Endothelial cell of umbilical vein (primary cell): ENCODE measurements around the gene HSFX2. TPM values are rescaled to one million over a fixed set of nuclear protein-coding genes. Genes with fewer than 3 reads are reported as not detected.

ENCODE experiments used
- BruUV-seq: library from RNA; stranded (reverse); fragments of 400-500 nt; replicated peaks from 2 replicates; lab custom pipeline; 2021; lab: Mats Ljungman, UMichigan
- CTCF ChIA-PET: fragments of 300-600, 350-600 bp; sonication (Branson Sonifier 250); formaldehyde crosslinking; loops from one replicate; lab custom pipeline; 2021; ENCODE audit warnings: antibody characterized with exemption, inconsistent platforms; lab: Charles Lee
- POLR2A ChIA-PET: fragments of 300-600, 350-600 bp; sonication (Branson Sonifier 250); formaldehyde crosslinking; loops from one replicate; lab custom pipeline; 2021; ENCODE audit warnings: antibody characterized with exemption, inconsistent platforms; lab: Charles Lee
- DNase-seq: peaks from one replicate; pipeline ENCODE4 v3.0.0-alpha.2; 2011; ENCODE audit warnings: low read depth, low spot score
- FAIRE-seq: peaks from 2 replicates; lab custom pipeline; 2011; peaks lifted over from hg19 to GRCh38; lab: Jason Lieb, UNC
- H2AFZ ChIP-seq: 2 replicates; pipeline ENCODE4 v1.6.0; 2012; ENCODE audit warnings: low read depth, low read length, control low read depth, inconsistent platforms
- H3K27ac ChIP-seq: 2 replicates; pipeline ENCODE4 v1.5.1; 2011; ENCODE audit warnings: low read depth, mild to moderate bottlenecking, control low read depth, low read length, moderate library complexity; ENCODE audit not compliant: insufficient read depth
- H3K27me3 ChIP-seq, 2 experiments: 2 replicates each; pipeline versions ENCODE4 v1.6.0 to v1.6.1; 2011; ENCODE audit warnings: low read length in 2 of 2, mixed read lengths in 1 of 2; ENCODE audit not compliant: control insufficient read depth in 2 of 2, insufficient read depth in 2 of 2
- H3K36me3 ChIP-seq, 2 experiments: 2 replicates in 1 of 2; 3 replicates in 1 of 2; pipeline ENCODE4 v1.5.1; 2011; ENCODE audit warnings: low read length in 2 of 2, mild to moderate bottlenecking in 1 of 2, moderate library complexity in 1 of 2; ENCODE audit not compliant: control insufficient read depth in 2 of 2, insufficient read depth in 2 of 2; ENCODE audit errors: extremely low read depth in 1 of 2
- H3K4me1 ChIP-seq: 3 replicates; pipeline ENCODE4 v1.5.1; 2011; ENCODE audit warnings: mild to moderate bottlenecking, low read length; ENCODE audit not compliant: control insufficient read depth, insufficient read depth; ENCODE audit errors: extremely low read depth
- H3K4me2 ChIP-seq: 2 replicates; pipeline ENCODE4 v1.6.1; 2011; ENCODE audit warnings: low read length, control low read depth, mixed read lengths; ENCODE audit not compliant: insufficient read depth
- H3K4me3 ChIP-seq, 3 experiments: fragments of 200-600 bp in 1 of 3; sonication (generic), shearing (Covaris generic) in 1 of 3; replicated peaks in 1 of 3; 2 replicates each; pipeline ENCODE4 v1.5.1; 2011 to 2016; ENCODE audit warnings: control low read depth in 3 of 3, low read length in 3 of 3, mild to moderate bottlenecking in 2 of 3, inconsistent platforms in 1 of 3, low read depth in 1 of 3, moderate library complexity in 1 of 3; ENCODE audit not compliant: insufficient read depth in 1 of 3
- H3K79me2 ChIP-seq: 2 replicates; pipeline ENCODE4 v1.6.0; 2012; ENCODE audit warnings: low read length, inconsistent platforms; ENCODE audit not compliant: control insufficient read depth, insufficient read depth
- H3K9ac ChIP-seq: replicated peaks from 2 replicates; pipeline ENCODE3; 2011; ENCODE audit warnings: low read length, control low read depth; ENCODE audit not compliant: insufficient read depth; ENCODE audit errors: extremely low read depth
- H3K9me1 ChIP-seq: replicated peaks from 3 replicates; pipeline ENCODE4 v1.6.0; 2011; ENCODE audit warnings: mild to moderate bottlenecking, low read length; ENCODE audit not compliant: control insufficient read depth, insufficient read depth; ENCODE audit errors: extremely low read depth
- H3K9me3 ChIP-seq: replicated peaks from 2 replicates; pipeline ENCODE4 v1.5.1; 2012; ENCODE audit warnings: low read length, inconsistent platforms; ENCODE audit not compliant: control insufficient read depth, insufficient read depth
- H4K20me1 ChIP-seq: replicated peaks from 2 replicates; pipeline ENCODE3; 2011; ENCODE audit warnings: mild to moderate bottlenecking, low read length; ENCODE audit not compliant: control insufficient read depth, insufficient read depth; ENCODE audit errors: extremely low read depth
- CTCF ChIP-seq, 2 donors: IDR thresholded peaks; 1 replicate in 1 of 2; 2 replicates in 1 of 2; pipeline ENCODE4 v1.5.1; 2011; ENCODE audit warnings: low read length in 2 of 2, mild to moderate bottlenecking in 2 of 2, moderate library complexity in 2 of 2, control low read depth in 1 of 2, inconsistent platforms in 1 of 2, low read depth in 1 of 2; ENCODE audit not compliant: insufficient read depth in 1 of 2; ENCODE audit errors: extremely low read depth in 1 of 2
- EZH2 ChIP-seq: IDR thresholded peaks from 2 replicates; pipeline ENCODE4 v1.6.1; 2012; ENCODE audit warnings: borderline replicate concordance, low read depth, mild to moderate bottlenecking, moderate library complexity, low read length, inconsistent platforms; ENCODE audit not compliant: severe bottlenecking
- FOS ChIP-seq: IDR thresholded peaks from 2 replicates; pipeline ENCODE4 v1.6.1; 2011; ENCODE audit warnings: mild to moderate bottlenecking, low read length, moderate library complexity, borderline replicate concordance; ENCODE audit not compliant: insufficient read depth
- JUN ChIP-seq: IDR thresholded peaks from 2 replicates; pipeline ENCODE4 v1.6.1; 2011; ENCODE audit warnings: borderline replicate concordance, low read depth; ENCODE audit not compliant: insufficient read length, insufficient read depth
- MAX ChIP-seq: IDR thresholded peaks from 2 replicates; pipeline ENCODE4 v1.6.1; 2011; ENCODE audit not compliant: insufficient read depth, insufficient read length
- MYC ChIP-seq: IDR thresholded peaks from one replicate; pipeline ENCODE4 v1.6.1; 2011; ENCODE audit warnings: mild to moderate bottlenecking, low read depth, low read length
- POLR2A ChIP-seq: IDR thresholded peaks from 2 replicates; pipeline ENCODE4 v1.6.1; 2012; ENCODE audit warnings: low read depth, mild to moderate bottlenecking, control low read depth, low read length
- POLR2AphosphoS5 ChIP-seq: IDR thresholded peaks from 2 replicates; pipeline ENCODE4 v1.6.1; 2012; ENCODE audit warnings: low read depth, mild to moderate bottlenecking, control low read depth, low read length, moderate library complexity; ENCODE audit not compliant: insufficient read depth
- dilution Hi-C: fragments of 300-500 bp; cut with MboI; formaldehyde crosslinking; loops from one replicate; pipeline ENCODE4 v1.15.0; 2019; ENCODE audit warnings: low sequenced_read_pairs; ENCODE audit not compliant: extremely low pct_ligation_motif_present
- intact Hi-C: fragments of 100-400 bp; cut with micrococcal nuclease; formaldehyde crosslinking; loops from one replicate; pipeline ENCODE4 v1.10.0; 2022
- polyA plus RNA-seq, 4 experiments: library from polyadenylated mRNA; depleted of rRNA in 3 of 4; stranded (reverse) in 3 of 4; unstranded in 1 of 4; fragments of >200 nt; gene quantifications; 2 replicates each; pipeline versions ENCODE4 v1.2.1 to v1.2.3, GENCODE V29; 2011 to 2012; ENCODE audit warnings: missing spikeins in 1 of 4
- total RNA-seq: library from RNA; stranded (reverse); gene quantifications from 2 replicates; pipeline ENCODE4 v1.2.3, GENCODE V29; 2021

Gene HSFX2
- total and polyA plus RNA-seq, 2 donors (not counting 3 experiments of a cell fraction or from before 2014, with no cell fraction given) = 0.11 TPM; not detected in 1

GRCh38 chrX:149611623-149612175 is 16.6 kb upstream of the HSFX2 start:
- Histone ChIP-seq H2AFZ (no peak overlapping the region), H3K79me2 (no peaks in the 10 kb centered on the region), H3K36me3 (no peaks in the 10 kb centered on the region), H3K27me3 (no peaks in the 10 kb centered on the region), H3K9me1 (no peaks in the 10 kb centered on the region), H3K27ac (no peak overlapping the region), H3K9ac (no peak overlapping the region), H3K4me2 (no peak overlapping the region), H3K4me1 (no peaks in the 10 kb centered on the region), H3K4me3 (no peak overlapping the region), H4K20me1 (no peaks in the 10 kb centered on the region), H3K9me3 (no peaks in the 10 kb centered on the region)
- BruUV-seq = no TSS peak
- ChIA-PET CTCF (interaction anchor here (0.9 kb wide), 1 partner anchor 41 kb away, joined by 3 read pairs; no protein-coding TSS in a partner anchor), POLR2A (no interaction called here)
- dilution Hi-C loops (no loop called here), intact Hi-C loops (no loop called here)
- no peak for TF ChIP-seq POLR2A
- no peak for FAIRE-seq
- no peak for DNase-seq

- Histone ChIP-seq H2AFZ (no peak overlapping the region), H3K9me1 (no peaks in the 10 kb centered on the region), H3K4me2 (no peak overlapping the region), H3K36me3 (peaks cover 0 to 1% of the 10 kb centered on the region in 2 experiments), H3K4me3 (no peak overlapping the region), H3K27ac (no peak overlapping the region), H3K9ac (no peak overlapping the region), H3K4me1 (no peaks in the 10 kb centered on the region), H3K27me3 (no peaks in the 10 kb centered on the region), H4K20me1 (no peaks in the 10 kb centered on the region), H3K79me2 (no peaks in the 10 kb centered on the region), H3K9me3 (no peaks in the 10 kb centered on the region)
- no peak for TF ChIP-seq EZH2
- no peak for TF ChIP-seq FOS
- TF ChIP-seq MAX = no peak
- TF ChIP-seq POLR2AphosphoS5 = no peak
- no peak for TF ChIP-seq POLR2A
- TF ChIP-seq MYC = no peak
- TF ChIP-seq CTCF (IDR thresholded peaks at IDR 0.05; ENCODE audit: extremely low read depth in 1 of 2, insufficient read depth in 1 of 2, low read depth in 1 of 2, low read length in 2 of 2) = no peak
- no peak for TF ChIP-seq JUN
- intact Hi-C loops = no loop called here
- BruUV-seq = no TSS peak
- CTCF ChIA-PET = no interaction called here
- POLR2A ChIA-PET = no interaction called here
- dilution Hi-C loops = no loop called here
- DNase-seq = no peak
- FAIRE-seq = no peak
Measured at GRCh38 chrX:149610511-149610910, 15.4 kb upstream of the HSFX2 start.
